Kidney (tissue), 14 donors: ENCODE measurements around the gene ZNF865. TPM values are rescaled to one million over a fixed set of nuclear protein-coding genes. Genes with fewer than 3 reads are reported as not detected.

ENCODE experiments used
- DNase-seq, 5 donors: peaks; one replicate each; pipeline ENCODE4 v3.0.0-alpha.2; 2013 to 2020
- FAIRE-seq: peaks from 2 replicates; lab custom pipeline; 2012; peaks lifted over from hg19 to GRCh38; lab: Jason Lieb, UNC
- H3K27ac ChIP-seq, 2 donors: one replicate each; pipeline ENCODE4 v1.7.0; 2013; ENCODE audit warnings: low read depth in 2 of 2, low read length in 2 of 2, inconsistent platforms in 1 of 2
- H3K27me3 ChIP-seq: one replicate; pipeline ENCODE4 v1.7.1; 2013; ENCODE audit warnings: low read length, inconsistent platforms; ENCODE audit not compliant: control insufficient read depth, insufficient read depth
- H3K36me3 ChIP-seq, 3 donors: one replicate each; pipeline versions ENCODE4 v1.7.0 to v1.7.1; 2013; ENCODE audit warnings: low read length in 3 of 3, control low read depth in 1 of 3, inconsistent platforms in 1 of 3; ENCODE audit not compliant: insufficient read depth in 3 of 3, control insufficient read depth in 2 of 3
- H3K4me1 ChIP-seq, 3 donors: one replicate each; pipeline versions ENCODE4 v1.7.0 to v1.7.1; 2013; ENCODE audit warnings: low read length in 3 of 3, inconsistent platforms in 1 of 3, low read depth in 1 of 3; ENCODE audit not compliant: control insufficient read depth in 2 of 3, insufficient read depth in 2 of 3
- H3K4me3 ChIP-seq, 3 donors: one replicate each; pipeline versions ENCODE4 v1.7.0 to v1.8.1; 2013; ENCODE audit warnings: low read length in 3 of 3, control low read depth in 1 of 3, inconsistent platforms in 1 of 3
- H3K9ac ChIP-seq, 3 donors: one replicate each; pipeline versions ENCODE4 v1.7.0 to v1.7.1; 2013; ENCODE audit warnings: low read length in 3 of 3, control low read depth in 1 of 3, inconsistent platforms in 1 of 3
- H3K9me3 ChIP-seq, 3 donors: one replicate each; pipeline versions ENCODE4 v1.7.0 to v1.7.1; 2013; ENCODE audit warnings: low read length in 3 of 3, control low read depth in 1 of 3, inconsistent platforms in 1 of 3; ENCODE audit not compliant: control insufficient read depth in 2 of 3, insufficient read depth in 1 of 3
- CTCF ChIP-seq: IDR thresholded peaks from 3 replicates; pipeline ENCODE4 v1.5.1; 2012; ENCODE audit warnings: mild to moderate bottlenecking, moderate library complexity, borderline replicate concordance; ENCODE audit not compliant: insufficient read depth; ENCODE audit errors: extremely low read depth
- intact Hi-C: fragments of 100-400 bp; cut with DNase I; formaldehyde crosslinking; loops from one replicate; pipeline ENCODE4 v1.11.1; 2022
- polyA plus RNA-seq: library from polyadenylated mRNA; stranded (reverse); fragments of 350-450 nt; fragmentation: Illumina TruSeq; extraction: RNeasy Lipid Tissue Mini Kit (QIAGEN cat#74804); gene quantifications from one replicate; pipeline ENCODE4 v1.2.3, GENCODE V29; 2014; ENCODE audit warnings: low read depth, low replicate concordance; ENCODE audit not compliant: insufficient read depth
- total RNA-seq: library from RNA; stranded (reverse); fragmentation: NEBNext Ultra II Directional; extraction: Animal tissue kit (Norgen Biotek cat#: 25700); gene quantifications from one replicate; pipeline ENCODE4 v1.2.1, GENCODE V29; 2021
- donor health status: control.
- donor health status: control.
- donor health status: control.
- donor health status: control.
- donor health status: control.
- donor health status: DM: yes; HTN: yes; CAD: no.
- donor health status: Normal renal cell carcinoma (clear cell type).

The ZNF865 gene
- total and polyA plus RNA-seq, 2 donors from 2014 or later, result 5.8 to 17.4 TPM

DNA sequence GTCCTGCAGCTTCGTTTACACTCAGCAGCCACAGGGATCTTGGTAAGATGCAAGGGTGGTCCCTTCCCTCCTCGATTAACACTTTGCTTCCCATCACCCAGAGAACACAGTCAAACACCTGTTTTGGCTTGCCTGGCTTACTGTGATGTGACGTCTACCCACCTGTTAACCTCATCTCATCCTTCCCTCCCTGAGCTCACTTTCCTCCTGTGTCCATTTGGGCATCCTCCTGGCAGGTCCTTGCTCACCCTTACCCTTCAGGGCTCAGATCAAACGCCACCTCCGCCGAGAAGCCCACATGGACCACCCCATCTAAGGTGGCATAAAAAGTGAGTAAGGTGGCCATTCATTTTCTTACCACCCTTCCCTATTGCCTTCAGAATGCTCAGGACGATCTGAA, 15.3 kb upstream of the ZNF865 start:
- H3K4me1 ChIP-seq, result peaks cover 0 to 10% (median 6%) of the 10 kb centered on the region in 3 donors
- H3K9me3 ChIP-seq, result no peaks in the 10 kb centered on the region
- no peak overlapping the region for H3K27ac ChIP-seq
- intact Hi-C loops, result no loop called here
- FAIRE-seq (no peak), DNase-seq (no peak)
- H3K36me3 ChIP-seq, result peaks cover 0 to 5% (median 0%) of the 10 kb centered on the region in 3 donors
- no peak for TF ChIP-seq CTCF
- H3K27me3 ChIP-seq, result no peaks in the 10 kb centered on the region
- H3K4me3 ChIP-seq, result no peak overlapping the region
- H3K9ac ChIP-seq, result no peak overlapping the region

DNA sequence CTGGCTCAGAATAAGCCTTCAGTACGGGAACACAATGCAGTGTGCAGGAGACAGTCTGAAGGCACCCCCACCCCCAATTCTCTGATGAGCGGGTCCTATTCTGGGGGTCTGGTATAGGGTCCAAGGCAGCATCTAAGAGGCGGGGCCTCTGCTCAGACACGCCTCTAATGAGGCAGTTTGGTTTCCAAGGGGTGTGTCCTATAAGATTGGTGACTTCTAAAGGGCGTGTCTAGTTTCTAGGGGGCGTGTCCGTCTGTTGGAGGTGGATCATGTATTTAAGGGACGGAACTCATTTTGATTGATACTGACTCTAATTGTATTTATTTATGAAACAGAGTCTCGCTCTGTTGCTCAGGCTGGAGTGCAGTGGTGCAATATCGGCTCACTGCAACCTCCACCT, 14.8 kb upstream of the ZNF865 start:
- peaks cover 0 to 10% (median 0%) of the 10 kb centered on the region in 3 donors for H3K36me3 ChIP-seq
- no peak for FAIRE-seq

DNA sequence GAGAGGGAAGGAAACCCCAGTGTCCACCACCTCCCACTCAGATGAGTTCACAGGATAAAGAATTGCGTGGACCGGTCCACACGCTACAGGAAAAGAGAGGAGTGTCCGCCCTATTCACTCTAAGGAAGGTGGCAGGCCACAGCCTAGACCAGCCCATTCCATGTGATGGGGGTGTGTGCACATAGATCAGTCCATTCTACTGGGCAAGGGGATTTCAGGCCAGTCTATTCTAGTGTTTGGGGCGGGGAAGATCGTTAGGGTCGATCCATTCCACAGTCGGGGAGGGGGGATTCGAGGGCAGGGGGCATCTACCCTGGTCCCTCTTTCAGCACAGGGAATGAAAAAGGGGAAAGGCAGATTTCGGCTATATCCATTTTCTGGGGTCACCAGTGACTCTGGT, 13.9 kb upstream of the ZNF865 start:
- no peak for FAIRE-seq
- no peaks in the 10 kb centered on the region for H3K9me3 ChIP-seq
- H3K27ac ChIP-seq, result no peak overlapping the region
- no peak overlapping the region for H3K4me3 ChIP-seq
- peaks cover 0 to 10% (median 3%) of the 10 kb centered on the region in 3 donors for H3K36me3 ChIP-seq
- H3K4me1 ChIP-seq, result peaks cover 0 to 5% (median 5%) of the 10 kb centered on the region in 3 donors
- DNase-seq, result no peak
- H3K9ac ChIP-seq, result no peak overlapping the region
- TF ChIP-seq CTCF, result no peak
- intact Hi-C loops, result no loop called here
- no peaks in the 10 kb centered on the region for H3K27me3 ChIP-seq

More for the DNA sequence above, 14.8 kb upstream of the ZNF865 start:
- Histone ChIP-seq H3K4me3 (no peak overlapping the region), H3K9ac (no peak overlapping the region), H3K27ac (no peak overlapping the region), H3K27me3 (no peaks in the 10 kb centered on the region), H3K4me1 (peaks cover 0 to 10% (median 6%) of the 10 kb centered on the region in 3 donors), H3K9me3 (no peaks in the 10 kb centered on the region)
- intact Hi-C loops, result no loop called here
- DNase-seq, result peak in 1 of 5 donors; percentile 56
- no peak for TF ChIP-seq CTCF
